Colonic mucosa (tissue), 4 donors: ENCODE results near the gene CALU. TPM values are rescaled to one million over a fixed set of nuclear protein-coding genes. Genes with fewer than 3 reads are reported as not detected.

ENCODE experiments used
- DNase-seq: peaks from one replicate; pipeline ENCODE4 v3.0.0-alpha.2; 2020
- H3K27ac ChIP-seq: fragments of 200-600 bp; one replicate; pipeline ENCODE4 v1.8.0; 2021
- H3K27me3 ChIP-seq: fragments of 200-600 bp; one replicate; pipeline ENCODE4 v1.8.0; 2021
- H3K36me3 ChIP-seq: fragments of 200-600 bp; one replicate; pipeline ENCODE4 v1.8.0; 2021
- H3K4me1 ChIP-seq: fragments of 200-600 bp; one replicate; pipeline ENCODE4 v1.8.0; 2021; ENCODE audit warnings: mild to moderate bottlenecking
- H3K4me3 ChIP-seq: fragments of 200-600 bp; one replicate; pipeline ENCODE4 v1.8.0; 2021
- H3K9ac ChIP-seq, 2 donors: one replicate each; pipeline ENCODE4 v1.7.0; 2013; ENCODE audit warnings: control low read depth in 2 of 2, low read depth in 2 of 2, low read length in 2 of 2
- H3K9me3 ChIP-seq: fragments of 200-600 bp; one replicate; pipeline ENCODE4 v1.8.0; 2021
- CTCF ChIP-seq: fragments of 200-600 bp; IDR thresholded peaks from one replicate; pipeline ENCODE4 v1.8.0; 2022; ENCODE audit warnings: antibody characterized with exemption, mild to moderate bottlenecking
- intact Hi-C: fragments of 100-400 bp; cut with DNase I; formaldehyde crosslinking; loops from one replicate; pipeline ENCODE4 v1.14.1; 2022
- total RNA-seq, 2 donors: library from RNA; stranded (reverse); fragmentation: NEBNext Ultra II Directional in 1 of 2; extraction: Animal tissue kit (Norgen Biotek cat#: 25700) in 1 of 2; gene quantifications; one replicate each; pipeline ENCODE4 v1.2.1, GENCODE V29; 2021
- donor health status: healthy.
- donor health status: DM: no; HTN: no; CAD: no.
- donor health status: DM: no; HTN: no; CAD: no.

Gene CALU
- total RNA-seq, 2 donors from 2014 or later: 47.9 to 63.8 TPM

DNA sequence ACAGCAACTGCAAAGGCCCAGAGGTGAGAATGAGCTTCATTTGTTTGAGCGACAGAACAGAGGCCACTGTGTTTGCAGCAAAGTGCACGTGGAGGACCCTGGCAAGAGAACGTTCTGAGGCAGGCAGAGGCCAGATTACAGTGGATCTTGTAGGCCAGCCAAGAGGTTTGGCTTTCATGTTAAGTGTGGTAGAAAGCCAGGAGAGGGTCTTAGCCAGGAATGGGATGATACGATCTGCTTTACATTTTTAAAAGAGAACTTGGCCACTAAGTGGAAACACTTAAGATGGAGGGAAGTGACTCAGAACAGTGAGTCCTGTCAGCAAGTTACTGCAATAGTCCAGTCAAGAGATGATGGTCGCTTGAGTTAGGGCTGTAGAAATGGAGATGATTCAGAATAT is 57.2 kb downstream of the CALU start:
- no peak for TF ChIP-seq CTCF
- intact Hi-C loops: no loop called here
- Histone ChIP-seq H3K36me3 (no peaks in the 10 kb centered on the region), H3K9me3 (no peaks in the 10 kb centered on the region), H3K9ac (no peak overlapping the region), H3K4me1 (peaks cover 4% of the 10 kb centered on the region), H3K27ac (no peak overlapping the region), H3K4me3 (no peak overlapping the region), H3K27me3 (no peaks in the 10 kb centered on the region)
- DNase-seq: no peak

DNA sequence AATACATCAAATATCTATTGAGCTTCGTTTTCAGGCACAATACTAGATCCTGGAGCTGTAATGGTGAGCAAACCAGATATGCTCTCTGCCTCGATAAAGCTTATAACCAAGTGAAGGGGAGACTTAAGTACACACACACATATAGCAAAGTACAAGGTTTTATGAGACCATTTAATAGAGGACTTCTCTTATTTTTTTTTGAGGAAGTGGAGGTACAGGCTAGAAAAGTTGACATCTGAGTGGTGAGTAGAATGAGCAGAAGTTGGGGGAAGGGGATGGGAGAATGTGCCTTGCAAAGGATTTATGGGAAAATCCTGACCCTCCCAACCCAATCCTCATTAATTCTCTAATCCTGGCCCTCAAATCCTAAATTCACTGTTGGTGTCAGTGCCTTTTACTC is 60.3 kb downstream of the CALU start:
- intact Hi-C loops: no loop called here
- Histone ChIP-seq H3K9ac (no peak overlapping the region), H3K9me3 (no peaks in the 10 kb centered on the region), H3K4me1 (no peaks in the 10 kb centered on the region), H3K27ac (no peak overlapping the region), H3K4me3 (no peak overlapping the region), H3K36me3 (no peaks in the 10 kb centered on the region), H3K27me3 (no peaks in the 10 kb centered on the region)
- no peak for TF ChIP-seq CTCF
- DNase-seq: no peak

GRCh38 chr7:128800567-128800966 is 61.4 kb downstream of the CALU start:
- H3K9ac ChIP-seq: no peak overlapping the region
- H3K4me1 ChIP-seq: no peaks in the 10 kb centered on the region
- intact Hi-C loops: no loop called here
- H3K27ac ChIP-seq: no peak overlapping the region
- H3K9me3 ChIP-seq: no peaks in the 10 kb centered on the region
- H3K27me3 ChIP-seq: no peaks in the 10 kb centered on the region
- no peaks in the 10 kb centered on the region for H3K36me3 ChIP-seq
- DNase-seq: no peak
- H3K4me3 ChIP-seq: no peak overlapping the region
- no peak for TF ChIP-seq CTCF

GRCh38 chr7:128801003-128801402 is 61.8 kb downstream of the CALU start:
- peak; percentile 40 for DNase-seq
- no peaks in the 10 kb centered on the region for H3K36me3 ChIP-seq
- intact Hi-C loops: no loop called here
- H3K27ac ChIP-seq: no peak overlapping the region
- H3K9ac ChIP-seq: no peak overlapping the region
- H3K9me3 ChIP-seq: no peaks in the 10 kb centered on the region
- no peaks in the 10 kb centered on the region for H3K27me3 ChIP-seq
- no peak overlapping the region for H3K4me3 ChIP-seq
- TF ChIP-seq CTCF: no peak
- no peaks in the 10 kb centered on the region for H3K4me1 ChIP-seq

DNA sequence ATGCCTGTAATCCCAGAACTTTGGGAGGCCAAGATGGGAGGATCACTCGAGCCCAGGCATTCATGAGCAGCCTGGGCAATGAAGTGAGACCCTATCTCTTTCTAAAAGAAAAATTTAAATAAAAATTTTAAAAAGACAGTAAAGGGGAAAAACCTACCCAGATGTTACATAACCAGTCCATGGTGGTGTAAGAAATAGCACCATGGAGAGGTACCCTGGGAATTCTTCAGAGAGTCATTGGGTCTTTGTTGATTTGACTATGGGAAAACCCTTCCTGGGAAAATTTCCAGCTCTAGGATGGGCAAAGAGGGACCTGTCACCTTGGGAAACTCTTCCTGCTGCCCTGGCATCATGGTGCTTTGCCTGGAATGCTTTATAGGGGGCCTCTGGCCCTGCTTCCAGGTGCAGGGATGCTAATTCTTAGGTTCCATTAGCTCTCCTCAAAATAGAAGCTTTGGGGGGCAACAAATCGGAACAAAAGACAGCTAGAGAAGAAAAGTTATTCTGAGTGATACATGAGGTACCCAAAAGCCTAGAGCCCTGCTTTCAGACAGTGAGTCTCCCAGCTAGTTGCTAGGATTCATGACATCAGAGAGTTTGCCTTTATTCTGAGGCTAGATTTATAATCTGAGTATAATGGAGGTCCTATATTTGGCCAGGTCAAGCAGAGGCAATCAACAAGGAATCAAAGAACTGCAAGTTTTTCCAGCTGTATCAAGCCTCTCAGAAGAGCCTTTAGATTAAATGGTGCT is 62.7 kb downstream of the CALU start:
- H3K9me3 ChIP-seq: no peaks in the 10 kb centered on the region
- H3K27me3 ChIP-seq: no peaks in the 10 kb centered on the region
- TF ChIP-seq CTCF: no peak
- H3K36me3 ChIP-seq: no peaks in the 10 kb centered on the region
- no peak for DNase-seq
- no peak overlapping the region for H3K4me3 ChIP-seq
- H3K9ac ChIP-seq: no peak overlapping the region
- H3K4me1 ChIP-seq: no peaks in the 10 kb centered on the region
- H3K27ac ChIP-seq: no peak overlapping the region
- intact Hi-C loops: no loop called here
